Transverse colon (tissue), 4 donors: ENCODE measurements around the gene VSTM1.

ENCODE experiments used
- CTCF ChIP-seq, 5 experiments: fragments of 200-600 bp in 3 of 5; fragments of 450-650 bp in 2 of 5; sonication (generic) in 3 of 5; IDR thresholded peaks; 1 replicate in 2 of 5; 2 replicates in 3 of 5; pipeline ENCODE4 v1.5.1; 2016 to 2017; ENCODE audit warnings: antibody characterized with exemption in 5 of 5, inconsistent platforms in 3 of 5, mild to moderate bottlenecking in 2 of 5, moderate library complexity in 1 of 5
- POLR2A ChIP-seq: fragments of 450-650 bp; IDR thresholded peaks from one replicate; pipeline ENCODE4 v1.6.1; 2016; ENCODE audit warnings: antibody characterized with exemption, mild to moderate bottlenecking, moderate library complexity
- POLR2AphosphoS5 ChIP-seq, 3 donors: sonication (generic); formaldehyde crosslinking; IDR thresholded peaks; one replicate each; pipeline ENCODE4 v1.6.1; 2016; ENCODE audit warnings: antibody characterized with exemption in 3 of 3

GRCh38 chr19:54047616-54048015 is 16.1 kb downstream of the VSTM1 start:
- TF ChIP-seq CTCF (IDR thresholded peaks at IDR 0.05): no peak
- no peak for TF ChIP-seq POLR2AphosphoS5 (IDR thresholded peaks at IDR 0.05)
- no peak for TF ChIP-seq POLR2A
